ENCODE data around the gene ACSF2. TPM values are rescaled to one million over a fixed set of nuclear protein-coding genes. Genes with fewer than 3 reads are reported as not detected.

Gene ACSF2
- total RNA-seq, 1 donor from 2014 or later: 26.1 TPM

DNA sequence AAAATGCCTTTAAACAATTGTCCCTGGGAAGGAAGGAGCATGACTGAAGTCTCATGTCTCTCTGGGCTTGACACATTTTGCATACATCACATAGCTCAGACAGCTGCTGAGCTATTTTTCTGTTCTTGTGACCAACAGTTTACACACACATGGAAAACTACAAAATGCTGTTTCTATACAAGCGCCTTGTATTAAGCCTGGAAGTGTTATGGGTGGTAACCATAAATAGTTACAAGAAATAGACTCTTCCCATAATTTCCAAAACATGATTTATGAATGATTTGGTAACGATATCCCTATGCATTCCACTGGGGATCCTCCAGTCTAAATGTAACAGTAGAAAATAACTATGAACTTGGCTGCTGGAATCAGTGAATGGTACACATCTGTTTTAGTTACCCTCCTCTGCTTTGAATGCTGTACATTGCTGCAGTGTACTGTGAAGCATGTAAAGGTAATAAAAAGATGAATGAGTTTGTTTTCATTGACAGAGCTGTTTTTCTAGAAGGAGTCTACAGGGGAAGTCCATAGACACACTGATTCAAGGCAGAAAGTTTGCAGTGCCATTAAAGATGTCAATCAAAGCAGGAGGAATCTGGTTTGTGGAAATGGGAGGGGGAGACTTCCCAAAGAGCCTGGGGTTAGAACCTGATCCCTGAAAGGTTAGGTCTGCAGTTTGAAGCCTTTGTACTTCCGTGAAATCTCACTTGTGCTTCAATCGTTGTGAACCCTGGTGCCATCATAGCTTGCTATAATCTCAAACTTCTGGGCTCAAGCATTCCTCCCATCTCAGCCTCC lies 5.0 kb downstream of the ACSF2 start:
- no peaks in the 10 kb centered on the region for H3K36me3 ChIP-seq
- no peaks in the 10 kb centered on the region for H3K9me3 ChIP-seq
- intact Hi-C loops (cut with DNase I): no loop called here
- H3K4me1 ChIP-seq: peaks cover 0 to 11% of the 10 kb centered on the region in 2 donors
- no peaks in the 10 kb centered on the region for H3K27me3 ChIP-seq
- TF ChIP-seq, protein P1, sequence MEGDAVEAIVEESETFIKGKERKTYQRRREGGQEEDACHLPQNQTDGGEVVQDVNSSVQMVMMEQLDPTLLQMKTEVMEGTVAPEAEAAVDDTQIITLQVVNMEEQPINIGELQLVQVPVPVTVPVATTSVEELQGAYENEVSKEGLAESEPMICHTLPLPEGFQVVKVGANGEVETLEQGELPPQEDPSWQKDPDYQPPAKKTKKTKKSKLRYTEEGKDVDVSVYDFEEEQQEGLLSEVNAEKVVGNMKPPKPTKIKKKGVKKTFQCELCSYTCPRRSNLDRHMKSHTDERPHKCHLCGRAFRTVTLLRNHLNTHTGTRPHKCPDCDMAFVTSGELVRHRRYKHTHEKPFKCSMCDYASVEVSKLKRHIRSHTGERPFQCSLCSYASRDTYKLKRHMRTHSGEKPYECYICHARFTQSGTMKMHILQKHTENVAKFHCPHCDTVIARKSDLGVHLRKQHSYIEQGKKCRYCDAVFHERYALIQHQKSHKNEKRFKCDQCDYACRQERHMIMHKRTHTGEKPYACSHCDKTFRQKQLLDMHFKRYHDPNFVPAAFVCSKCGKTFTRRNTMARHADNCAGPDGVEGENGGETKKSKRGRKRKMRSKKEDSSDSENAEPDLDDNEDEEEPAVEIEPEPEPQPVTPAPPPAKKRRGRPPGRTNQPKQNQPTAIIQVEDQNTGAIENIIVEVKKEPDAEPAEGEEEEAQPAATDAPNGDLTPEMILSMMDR (IDR thresholded peaks at IDR 0.05): no peak
- H3K4me3 ChIP-seq: no peak overlapping the region
- no peak for DNase-seq (ENCODE audit: low spot score in 2 of 2)
- no peak overlapping the region for H3K27ac ChIP-seq

DNA sequence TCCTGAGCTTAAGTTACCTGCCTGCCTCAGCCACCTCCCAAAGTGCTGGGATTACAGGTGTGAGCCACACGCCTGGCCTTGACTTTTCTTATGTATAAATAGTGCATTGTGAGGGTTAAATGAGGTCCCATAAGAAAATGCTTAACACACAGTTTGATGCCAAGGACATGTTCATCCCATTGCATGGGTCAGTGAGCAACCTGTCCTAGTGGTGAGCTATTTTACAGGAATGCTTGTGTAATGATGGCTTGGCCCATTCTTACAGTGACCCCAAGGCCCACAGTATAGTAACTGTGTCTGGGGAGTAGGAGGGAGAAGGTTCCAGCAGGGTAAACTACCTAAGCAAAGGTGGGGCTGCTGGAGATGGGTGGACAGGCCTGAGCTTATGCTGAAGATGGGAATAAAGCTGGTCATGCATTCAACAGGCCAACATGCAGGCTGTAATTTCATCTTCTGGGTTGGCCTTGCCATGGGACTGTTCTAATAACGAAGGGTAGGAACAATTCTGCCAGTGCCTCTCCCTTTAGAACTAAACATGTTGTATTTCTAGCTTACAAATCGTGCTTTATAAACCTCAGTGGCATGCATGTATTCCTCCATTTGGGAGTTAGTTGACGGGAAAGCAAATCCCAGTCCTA lies 6.2 kb downstream of the ACSF2 start:
- intact Hi-C loops (cut with DNase I): no loop called here
- DNase-seq (ENCODE audit: low spot score in 2 of 2): no peak
- no peak overlapping the region for H3K27ac ChIP-seq

DNA sequence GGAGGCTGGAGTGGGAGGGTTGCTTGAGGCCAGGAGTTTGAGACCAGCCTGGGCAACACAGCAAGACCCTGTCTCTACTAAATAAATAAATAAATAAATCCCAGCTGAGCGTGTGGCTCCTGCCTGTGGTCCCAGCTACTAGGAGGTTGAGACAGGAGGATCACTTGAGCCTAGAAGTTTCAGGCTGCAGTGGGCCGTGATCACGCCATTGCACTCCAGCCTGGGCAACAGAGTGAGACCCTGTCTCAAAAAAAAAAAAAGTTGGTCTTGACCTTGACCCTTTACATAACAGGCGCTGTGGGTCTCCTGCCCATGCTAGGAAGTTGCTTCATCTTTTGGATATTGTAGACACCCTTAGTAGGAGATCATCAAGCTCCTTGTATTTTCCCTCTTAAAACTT lies 11.4 kb downstream of the ACSF2 start:
- Histone ChIP-seq H3K9me3 (no peaks in the 10 kb centered on the region), H3K27me3 (no peaks in the 10 kb centered on the region), H3K4me1 (no peaks in the 10 kb centered on the region), H3K27ac (no peak overlapping the region), H3K36me3 (no peaks in the 10 kb centered on the region), H3K4me3 (no peak overlapping the region)
- no peak for DNase-seq (ENCODE audit: low spot score in 2 of 2)
- intact Hi-C loops (cut with DNase I): no loop called here
- TF ChIP-seq, protein P1 (IDR thresholded peaks at IDR 0.05): no peak

More for the DNA sequence above, 6.2 kb downstream of the ACSF2 start:
- peaks cover 0 to 4% of the 10 kb centered on the region in 2 donors for H3K4me1 ChIP-seq
- H3K4me3 ChIP-seq: no peak overlapping the region
- no peaks in the 10 kb centered on the region for H3K9me3 ChIP-seq
- TF ChIP-seq, protein P1 (IDR thresholded peaks at IDR 0.05): no peak
- H3K27me3 ChIP-seq: no peaks in the 10 kb centered on the region
- H3K36me3 ChIP-seq: no peaks in the 10 kb centered on the region

DNA sequence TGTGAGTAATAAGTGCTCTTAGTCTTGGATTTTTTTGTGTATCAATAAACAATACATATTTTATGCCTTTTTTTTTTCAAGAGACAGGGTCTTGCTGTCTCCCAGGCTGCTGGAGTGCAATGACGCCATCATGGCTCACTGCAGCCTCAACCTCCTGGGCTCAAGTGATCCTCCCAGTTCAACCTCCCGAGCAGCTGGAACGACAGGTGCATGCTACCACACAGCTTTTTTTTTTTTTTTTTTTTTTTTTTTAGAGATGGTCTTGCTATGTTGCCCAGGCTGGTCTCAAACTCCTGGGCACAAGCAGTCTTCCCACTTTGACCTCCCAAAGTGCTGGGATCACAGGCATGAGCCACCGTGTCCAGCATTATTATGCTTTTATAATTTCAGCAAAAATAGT lies 13.0 kb downstream of the ACSF2 start:
- no peak overlapping the region for H3K27ac ChIP-seq
- TF ChIP-seq, protein P1 (IDR thresholded peaks at IDR 0.05): no peak
- no peaks in the 10 kb centered on the region for H3K4me1 ChIP-seq
- DNase-seq (ENCODE audit: low spot score in 2 of 2): no peak
- H3K9me3 ChIP-seq: no peaks in the 10 kb centered on the region
- H3K4me3 ChIP-seq: no peak overlapping the region
- intact Hi-C loops (cut with DNase I): no loop called here
- H3K36me3 ChIP-seq: no peaks in the 10 kb centered on the region
- no peaks in the 10 kb centered on the region for H3K27me3 ChIP-seq

DNA sequence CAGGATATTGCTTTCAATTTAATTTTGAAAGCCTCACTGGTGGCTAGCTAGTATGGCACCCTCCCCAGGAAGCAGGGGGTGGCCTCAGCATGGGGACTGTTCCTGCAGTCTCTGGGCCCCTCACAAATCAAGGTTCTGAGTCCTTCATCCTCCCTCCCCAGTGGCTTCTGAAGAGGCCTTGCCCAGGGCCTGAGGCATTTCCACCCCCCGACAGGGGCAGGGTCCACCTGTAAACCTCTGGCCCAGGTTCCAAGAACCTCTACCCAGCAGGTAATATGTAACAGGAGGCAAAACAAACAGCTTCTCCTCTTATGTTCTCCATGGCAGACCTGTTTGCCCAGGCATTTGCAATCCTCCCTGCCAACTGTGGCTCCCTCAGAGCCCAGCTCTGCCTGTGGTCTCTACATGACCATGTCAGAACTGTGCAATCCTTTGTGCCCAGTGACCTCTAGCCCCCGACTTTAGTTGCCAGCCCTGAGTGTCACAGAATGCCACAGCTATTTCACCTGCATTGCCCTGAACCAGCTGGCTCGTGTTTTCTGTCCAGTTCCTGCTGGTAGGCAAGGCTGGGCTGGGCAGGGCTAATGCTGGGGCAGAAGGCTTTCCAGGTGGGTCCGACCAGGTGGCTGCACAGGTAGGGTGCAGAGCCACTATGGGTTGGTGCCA lies 14.3 kb downstream of the ACSF2 start:
- intact Hi-C loops (cut with DNase I): no loop called here
- Histone ChIP-seq H3K4me3 (no peak overlapping the region), H3K36me3 (no peaks in the 10 kb centered on the region), H3K27me3 (no peaks in the 10 kb centered on the region), H3K27ac (no peak overlapping the region), H3K9me3 (no peaks in the 10 kb centered on the region), H3K4me1 (no peaks in the 10 kb centered on the region)
- no peak for DNase-seq (ENCODE audit: low spot score in 2 of 2)
- TF ChIP-seq, protein P1 (IDR thresholded peaks at IDR 0.05): no peak
